ENCODE data around the gene FAM13B.

GRCh38 chr5:138021771-138022170 lies 11.1 kb downstream of the FAM13B start:
- TF ChIP-seq EGR1 (IDR thresholded peaks at IDR 0.05; ENCODE audit: borderline replicate concordance, low read depth, low read length), result no peak
- TF ChIP-seq CTCF (IDR thresholded peaks at IDR 0.05; ENCODE audit: control extremely low read depth in 1 of 3, insufficient read depth in 1 of 3, low read depth in 1 of 3, low read length in 3 of 3), result no peak
- no peak for TF ChIP-seq CHD1 (IDR thresholded peaks at IDR 0.05; ENCODE audit: low read depth, low read length)
- TF ChIP-seq ASH2L (IDR thresholded peaks at IDR 0.05; ENCODE audit: low read length), result no peak
- TF ChIP-seq SIX5 (IDR thresholded peaks at IDR 0.05; ENCODE audit: low read depth, low read length), result no peak
- TF ChIP-seq HDAC6 (IDR thresholded peaks at IDR 0.05; ENCODE audit: low read depth, low read length), result no peak
- TF ChIP-seq TAF1 (IDR thresholded peaks at IDR 0.05; ENCODE audit: low read depth, low read length), result no peak
- TF ChIP-seq CREB1 (IDR thresholded peaks at IDR 0.05), result no peak
- TF ChIP-seq SRF (IDR thresholded peaks at IDR 0.05; ENCODE audit: low read depth, low read length), result no peak
- TF ChIP-seq YY1 (IDR thresholded peaks at IDR 0.05; ENCODE audit: low read depth, low read length), result no peak
- TF ChIP-seq RAD21 (IDR thresholded peaks at IDR 0.05 in 1 of 2, conservative IDR thresholded peaks at IDR 0.05 in 1 of 2; ENCODE audit: low read depth in 2 of 2, low read length in 2 of 2), result no peak
- no peak for TF ChIP-seq JUND (IDR thresholded peaks at IDR 0.05; ENCODE audit: low read length)

All from H1 (cell line).